GM21619 (cell line): ENCODE data around the gene C1QTNF5.

Experiments used
- ATAC-seq: cut with Tn5 transposase; IDR thresholded peaks from one replicate; pipeline ENCODE4 v1.9.1; 2021; ENCODE audit not compliant: unreplicated experiment

The C1QTNF5 gene

GRCh38 chr11:119338318-119338890, 2.3 kb downstream of the C1QTNF5 start:
- no peak for ATAC-seq

GRCh38 chr11:119337581-119338317, 2.9 kb downstream of the C1QTNF5 start:
- ATAC-seq, result no peak

- no peak for ATAC-seq
These were observed 3.8 kb downstream of the C1QTNF5 start for GRCh38 chr11:119336744-119337469.

GRCh38 chr11:119335655-119336543, 4.8 kb downstream of the C1QTNF5 start:
- no peak for ATAC-seq

- no peak for ATAC-seq
These were observed 5.5 kb downstream of the C1QTNF5 start for GRCh38 chr11:119335091-119335654.

- peak; percentile 96 for ATAC-seq
These were observed 6.3 kb downstream of the C1QTNF5 start, which contains the start of gene RNF26 for GRCh38 chr11:119334174-119334930. TSS of gene RNF26 (plus strand) at chr11:119334527. CDS start at chr11:119335123, 596 bp downstream.

GRCh38 chr11:119332111-119332765, 8.4 kb downstream of the C1QTNF5 start:
- ATAC-seq, result no peak

GRCh38 chr11:119330237-119330636, 10.4 kb downstream of the C1QTNF5 start:
- no peak for ATAC-seq

- ATAC-seq, result no peak
These were observed 11.4 kb downstream of the C1QTNF5 start for GRCh38 chr11:119329320-119329719.

- no peak for ATAC-seq
These were observed 16.5 kb downstream of the C1QTNF5 start for GRCh38 chr11:119324189-119324588.

GRCh38 chr11:119323532-119324033, 17.1 kb downstream of the C1QTNF5 start:
- ATAC-seq, result no peak

GRCh38 chr11:119322921-119323531, 17.7 kb downstream of the C1QTNF5 start:
- no peak for ATAC-seq

- no peak for ATAC-seq
These were observed 18.3 kb downstream of the C1QTNF5 start for GRCh38 chr11:119322360-119322739.

- ATAC-seq, result peak; percentile 54
These were observed 19.7 kb downstream of the C1QTNF5 start for GRCh38 chr11:119320776-119321524.

GRCh38 chr11:119320240-119320775, 20.4 kb downstream of the C1QTNF5 start:
- ATAC-seq, result no peak

- ATAC-seq, result no peak
These were observed 20.9 kb downstream of the C1QTNF5 start for GRCh38 chr11:119319700-119320239.

- ATAC-seq, result no peak
These were observed 21.5 kb downstream of the C1QTNF5 start for GRCh38 chr11:119319136-119319699.
